ENCODE data around the gene UBA1.
"Not testable (repeated sequence)": the region's sequence is repeated elsewhere in the genome, so short reads cannot be mapped to it uniquely, and the experiment has no call there.

Gene UBA1

GRCh38 chrX:47248576-47248975 is 54.9 kb downstream of the UBA1 start:
- H3K4me3 ChIP-seq (ENCODE audit: low read length) = no peak overlapping the region
- no peak for TF ChIP-seq CTCF (IDR thresholded peaks at IDR 0.05; ENCODE audit: insufficient read depth, low read depth, low read length, missing control alignments)
- DNase-seq (ENCODE audit: low read depth) = no peak

GRCh38 chrX:47250017-47250347 is 56.4 kb downstream of the UBA1 start:
- H3K4me3 ChIP-seq (ENCODE audit: low read length) = no peak overlapping the region
- TF ChIP-seq CTCF (IDR thresholded peaks at IDR 0.05; ENCODE audit: insufficient read depth, low read depth, low read length, missing control alignments) = no peak

GRCh38 chrX:47257620-47258019 is 64.0 kb downstream of the UBA1 start:
- H3K4me3 ChIP-seq (ENCODE audit: low read length); DNase-seq (ENCODE audit: low read depth): not testable (repeated sequence)

More at GRCh38 chrX:47250017-47250347, 56.4 kb downstream of the UBA1 start:
- no peak for DNase-seq (ENCODE audit: low read depth)
